ENCODE measurements around the gene PCDH1. TPM values are rescaled to one million over a fixed set of nuclear protein-coding genes. Genes with fewer than 3 reads are reported as not detected.
"Not testable (repeated sequence)": the region's sequence is repeated elsewhere in the genome, so short reads cannot be mapped to it uniquely, and the experiment has no call there.

Gene PCDH1
- total RNA-seq, 1 donor from 2014 or later = 143 TPM

DNA sequence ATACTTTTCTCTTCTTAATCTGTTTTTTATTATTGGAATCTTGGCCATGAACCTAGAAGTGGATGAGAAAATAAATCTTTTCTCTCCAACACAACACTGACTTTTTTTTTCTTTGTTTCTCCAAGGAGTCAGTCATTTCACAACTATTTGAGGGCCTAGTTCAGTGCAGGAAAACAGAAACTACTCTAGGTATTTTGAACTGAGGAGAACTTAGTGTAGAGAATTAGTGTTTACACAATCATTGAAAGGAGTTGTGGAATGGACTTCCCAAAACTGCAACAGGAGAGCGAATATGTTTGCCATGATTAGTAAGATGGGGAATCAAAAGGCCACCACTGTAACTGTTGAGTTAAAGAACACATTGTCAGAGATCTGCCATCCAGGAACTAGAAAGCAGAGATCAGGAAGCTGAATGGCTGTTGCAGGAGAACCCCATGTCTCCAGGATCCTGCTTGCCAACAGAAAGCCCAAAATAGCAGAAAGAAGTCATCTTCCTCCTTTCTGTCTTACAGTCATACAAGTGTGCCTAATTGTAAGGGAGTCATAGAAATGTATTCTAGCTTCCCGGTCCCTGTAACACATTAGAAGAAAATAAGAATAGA is 20.3 kb upstream of the PCDH1 start:
- no peak for DNase-seq (ENCODE audit: low read depth, low spot score)

DNA sequence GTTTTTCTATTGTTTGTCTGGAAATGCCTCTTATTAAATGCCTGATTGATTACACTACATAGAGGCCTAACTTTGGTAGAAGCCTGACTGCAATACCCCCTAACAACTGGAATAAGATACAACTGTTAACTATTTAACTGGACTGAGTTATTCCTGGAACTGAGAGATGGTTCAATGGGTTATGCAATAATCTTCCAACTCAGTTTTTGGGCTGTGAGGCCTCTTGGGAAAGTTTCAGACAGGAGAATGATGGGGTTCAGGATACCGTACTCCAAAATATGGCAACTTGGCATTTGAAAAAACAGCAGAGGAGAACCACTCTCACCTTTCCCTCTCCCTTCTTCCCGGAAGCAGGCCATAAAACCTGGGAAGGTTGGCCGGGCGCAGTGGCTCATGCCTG is 19.2 kb upstream of the PCDH1 start:
- DNase-seq (ENCODE audit: low read depth, low spot score) = no peak

DNA sequence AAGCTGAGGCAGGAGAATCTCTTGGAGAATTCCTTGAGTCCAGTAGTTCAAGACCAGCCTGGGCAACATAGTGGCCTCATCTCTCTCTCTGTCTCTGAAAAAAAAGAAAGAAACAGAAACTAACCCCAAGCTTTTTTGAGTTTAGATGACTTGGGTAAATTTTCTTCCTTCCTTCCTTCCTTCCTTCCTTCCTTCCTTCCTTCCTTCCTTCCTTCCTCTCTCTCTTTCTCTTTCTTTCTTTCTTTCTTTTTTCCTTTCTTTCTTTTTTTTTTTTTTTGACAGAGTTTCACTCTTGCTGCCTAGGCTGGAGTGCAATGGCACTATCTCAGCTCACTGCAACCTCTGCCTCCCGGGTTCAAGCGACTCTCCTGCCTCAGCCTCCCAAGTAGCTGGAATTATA is 12.2 kb upstream of the PCDH1 start:
- not testable (repeated sequence) for DNase-seq (ENCODE audit: low read depth, low spot score)

DNA sequence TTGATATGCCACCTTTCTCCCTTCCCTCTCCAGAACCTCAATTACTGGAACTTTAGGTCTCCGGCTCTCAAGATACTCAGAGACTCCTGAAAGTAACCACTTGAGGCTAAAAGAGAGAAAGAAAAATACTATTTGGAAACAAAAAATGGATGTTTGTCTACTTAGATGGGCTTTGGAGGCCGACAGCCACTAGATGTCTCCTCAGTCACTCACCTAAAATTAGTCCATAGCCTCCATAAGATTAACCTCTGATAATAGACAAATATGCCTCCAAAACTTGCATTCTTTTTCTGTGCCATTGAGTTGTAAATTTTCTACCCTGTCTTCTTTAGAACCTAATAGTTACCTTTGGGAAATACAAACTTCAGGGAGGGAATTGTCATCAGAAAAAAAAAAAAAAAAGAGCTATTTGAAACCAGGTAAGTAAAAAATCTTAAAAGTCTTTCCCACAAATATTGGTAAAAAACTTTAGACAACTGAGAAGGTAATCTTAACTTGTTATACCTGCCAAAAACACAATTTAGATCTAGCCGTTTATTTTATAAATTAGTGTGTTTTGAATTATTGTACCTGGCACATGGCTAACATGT is 11.2 kb upstream of the PCDH1 start:
- DNase-seq (ENCODE audit: low read depth, low spot score) = no peak

DNA sequence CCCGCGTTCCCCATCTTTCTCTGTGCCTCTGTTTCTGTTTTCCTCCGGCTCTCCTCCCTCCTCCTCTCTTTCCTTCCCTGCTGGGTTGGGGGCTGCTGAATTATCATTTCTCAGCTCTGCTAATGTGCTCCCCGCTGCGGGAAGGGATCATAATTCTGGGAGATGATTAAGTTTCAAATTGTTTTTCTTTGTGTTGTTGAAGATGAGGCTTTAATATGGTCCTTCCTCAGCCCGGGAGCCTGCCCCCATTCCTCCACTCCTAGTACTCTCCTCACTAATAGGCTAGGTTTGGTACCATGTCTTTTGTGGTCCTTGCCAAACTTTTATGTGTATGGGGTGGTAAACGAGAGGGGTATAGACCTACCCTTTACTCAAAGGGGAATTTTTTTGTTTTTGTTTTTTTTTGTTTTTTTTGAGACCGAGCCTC is 5.7 kb upstream of the PCDH1 start:
- no peak for DNase-seq (ENCODE audit: low read depth, low spot score)

DNA sequence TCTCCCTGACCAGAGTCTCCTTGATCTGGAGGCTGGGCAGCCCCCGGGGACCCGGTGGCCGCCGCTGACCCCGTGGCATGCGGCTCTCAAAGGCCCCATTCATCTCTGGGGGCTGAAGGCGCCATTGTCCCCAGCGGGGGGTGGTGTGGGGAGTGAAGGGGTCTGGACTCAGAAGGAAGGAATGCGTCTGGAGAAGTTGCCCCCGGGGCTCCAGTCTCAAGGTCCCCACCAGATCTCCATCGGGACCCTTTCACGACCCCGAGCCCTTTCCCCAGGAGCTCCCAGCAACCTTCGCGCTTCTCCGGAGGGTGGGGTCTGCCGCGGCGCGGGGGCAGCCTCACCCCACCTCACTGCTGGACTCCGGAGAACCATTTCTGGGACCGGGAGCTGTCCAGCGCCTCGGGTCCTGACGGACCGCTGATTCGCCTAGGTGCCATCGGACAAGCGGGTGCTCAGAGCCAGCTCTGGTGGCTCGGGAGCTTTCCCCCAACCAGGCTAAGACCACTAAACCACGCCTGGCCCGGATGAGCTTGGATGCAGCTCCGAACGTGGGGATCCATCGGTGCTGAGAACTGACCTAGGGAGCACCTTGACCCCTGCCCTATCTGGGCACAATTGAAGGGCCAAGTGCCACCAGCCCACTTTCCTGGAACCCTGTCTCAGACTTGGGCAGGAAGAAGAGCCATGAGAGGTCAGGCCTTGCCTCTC is 5.1 kb upstream of the PCDH1 start:
- DNase-seq (ENCODE audit: low read depth, low spot score) = no peak

DNA sequence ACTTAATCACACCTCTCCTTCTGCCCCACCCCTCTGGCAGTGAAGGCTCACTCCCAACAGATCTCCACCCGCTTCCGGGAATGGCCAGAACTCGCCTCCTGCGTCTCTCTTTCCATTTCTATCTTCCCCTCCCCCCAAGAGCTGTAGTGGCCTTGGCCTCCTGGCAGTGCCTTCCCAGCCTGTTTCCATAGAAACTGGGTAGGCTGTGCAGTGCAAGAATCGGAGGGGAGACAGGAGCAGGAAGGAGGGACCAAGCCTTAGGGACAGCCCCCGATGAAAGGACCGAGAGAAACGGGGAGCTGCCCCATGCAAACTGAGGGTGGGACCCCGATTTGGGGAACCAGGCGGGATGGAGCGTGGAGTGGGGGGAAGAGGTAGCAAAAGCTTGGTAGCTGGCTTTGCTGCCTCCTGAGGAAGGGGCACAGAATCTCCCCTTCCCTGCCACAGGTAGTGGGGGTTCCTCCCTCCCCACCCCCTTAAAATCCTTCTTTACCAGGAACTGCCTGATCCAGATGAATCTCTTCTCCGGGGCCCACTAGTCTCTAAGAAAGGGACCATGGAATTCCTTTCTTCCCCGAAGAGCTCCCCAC is 4.5 kb upstream of the PCDH1 start:
- DNase-seq (ENCODE audit: low read depth, low spot score) = no peak

DNA sequence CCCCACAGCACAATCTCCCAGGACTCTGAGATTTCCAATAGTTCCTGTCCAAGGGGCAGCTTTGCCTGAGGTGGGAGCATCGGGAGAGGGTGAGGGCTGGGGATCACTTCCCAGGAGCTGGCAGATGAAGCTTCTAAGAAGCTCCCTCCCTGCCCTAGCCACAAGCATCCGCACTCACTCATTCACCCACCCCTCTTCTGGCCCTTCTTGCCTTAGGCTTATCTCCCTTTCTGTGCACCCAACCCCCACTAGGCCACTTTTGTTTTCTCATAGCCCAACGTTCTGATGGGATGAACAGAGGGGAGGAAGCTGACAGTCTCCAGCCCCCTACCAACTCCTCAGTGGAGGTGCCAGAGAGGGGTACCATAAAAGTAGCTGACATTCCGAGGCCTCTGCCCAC is 3.7 kb upstream of the PCDH1 start:
- DNase-seq (ENCODE audit: low read depth, low spot score) = no peak

DNA sequence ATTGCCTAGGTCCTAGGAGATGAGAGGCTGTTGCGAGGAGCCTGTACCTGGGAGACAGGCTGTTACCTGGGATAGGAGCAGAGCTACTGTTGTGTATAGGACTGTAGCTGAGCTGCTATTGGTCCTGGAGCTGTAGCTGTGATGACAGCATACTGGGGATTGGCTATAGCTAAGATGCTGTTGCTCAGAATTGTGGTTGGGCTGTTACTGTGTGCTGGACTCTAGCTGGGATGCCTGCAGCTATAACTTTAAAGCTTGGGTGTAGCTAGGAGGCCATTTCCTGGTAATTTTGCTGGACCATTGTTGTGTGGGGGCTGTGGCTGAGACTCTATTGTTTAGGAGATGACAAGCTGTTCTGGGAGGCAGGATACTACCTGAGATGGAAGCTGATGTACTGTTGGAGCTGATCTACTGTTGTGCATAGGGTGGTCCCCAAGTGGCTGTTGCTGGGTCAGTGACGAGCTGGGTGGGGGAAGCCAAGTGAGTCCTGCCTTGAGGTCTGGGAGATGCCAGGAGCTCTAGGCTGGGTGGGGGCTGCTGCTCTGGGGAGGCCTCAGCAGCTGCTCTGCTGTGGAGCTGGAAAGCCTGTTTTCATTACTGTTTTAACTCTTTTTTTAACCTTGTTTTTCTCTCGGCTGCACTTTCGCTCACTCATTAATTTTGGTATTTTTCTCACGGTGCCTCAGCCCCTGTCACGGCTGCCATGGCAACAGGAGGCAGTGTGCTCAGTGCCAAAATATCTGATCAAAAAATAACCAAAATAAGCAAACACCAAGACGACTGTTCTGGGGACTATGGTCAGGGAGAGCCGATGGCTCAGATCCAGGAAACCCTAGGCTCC is 3.0 kb upstream of the PCDH1 start:
- DNase-seq (ENCODE audit: low read depth, low spot score) = no peak

DNA sequence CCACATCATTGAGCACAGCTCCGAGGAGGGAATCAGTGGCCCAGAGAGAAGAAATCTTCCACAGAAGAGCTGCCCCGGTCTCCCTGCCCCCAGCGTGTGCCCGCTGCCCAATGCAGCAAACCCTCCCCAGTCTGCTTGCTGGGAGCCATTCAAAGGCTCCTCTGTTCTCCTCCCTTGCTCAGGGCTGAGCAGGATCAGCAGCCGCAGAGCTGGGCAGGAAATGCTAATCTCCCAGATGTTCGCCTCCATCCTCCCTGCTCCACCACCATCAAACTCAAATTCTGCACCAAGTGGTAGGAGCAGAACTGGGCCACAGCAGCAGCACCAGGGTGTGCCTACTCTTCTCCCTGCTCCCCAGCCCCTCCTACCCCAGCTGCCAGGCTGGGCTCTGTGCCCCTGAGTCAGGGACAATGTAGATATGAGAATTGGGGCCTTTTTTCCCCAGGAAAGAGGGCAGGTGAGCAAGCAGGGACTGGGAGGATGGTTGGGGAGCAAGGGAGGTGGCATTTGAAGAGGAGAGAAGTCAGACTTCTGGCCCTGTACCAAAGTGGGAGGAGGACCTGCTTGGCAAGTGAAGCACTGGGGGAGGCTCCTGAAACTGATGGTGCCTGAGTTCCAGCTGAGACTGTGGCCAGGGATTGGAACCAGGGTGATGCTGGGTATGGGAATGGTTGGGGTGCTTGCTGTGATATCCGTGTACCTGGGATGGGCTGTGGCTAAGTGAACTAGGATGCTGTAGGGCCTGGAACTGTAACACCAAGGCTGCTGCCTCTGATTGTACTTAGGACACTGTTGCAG is 1.9 kb upstream of the PCDH1 start:
- DNase-seq (ENCODE audit: low read depth, low spot score) = no peak

DNA sequence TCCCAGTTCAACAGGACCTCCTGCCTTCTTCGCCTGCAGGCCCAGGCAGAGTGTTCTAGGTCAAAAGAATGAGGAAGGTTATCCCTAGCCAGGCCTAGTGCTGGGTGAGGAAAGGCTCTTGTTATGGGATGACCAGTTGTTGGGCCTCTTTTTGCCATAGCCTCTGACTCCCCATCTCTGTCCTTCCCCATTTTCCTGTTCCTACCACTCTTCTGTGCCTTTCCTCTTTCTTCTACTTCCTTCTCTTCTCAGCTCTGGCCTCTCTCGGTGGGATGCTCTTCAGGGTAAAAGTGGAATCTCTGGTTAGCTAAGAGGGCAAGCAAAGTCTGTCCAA is 1.2 kb upstream of the PCDH1 start:
- DNase-seq (ENCODE audit: low read depth, low spot score) = no peak

DNA sequence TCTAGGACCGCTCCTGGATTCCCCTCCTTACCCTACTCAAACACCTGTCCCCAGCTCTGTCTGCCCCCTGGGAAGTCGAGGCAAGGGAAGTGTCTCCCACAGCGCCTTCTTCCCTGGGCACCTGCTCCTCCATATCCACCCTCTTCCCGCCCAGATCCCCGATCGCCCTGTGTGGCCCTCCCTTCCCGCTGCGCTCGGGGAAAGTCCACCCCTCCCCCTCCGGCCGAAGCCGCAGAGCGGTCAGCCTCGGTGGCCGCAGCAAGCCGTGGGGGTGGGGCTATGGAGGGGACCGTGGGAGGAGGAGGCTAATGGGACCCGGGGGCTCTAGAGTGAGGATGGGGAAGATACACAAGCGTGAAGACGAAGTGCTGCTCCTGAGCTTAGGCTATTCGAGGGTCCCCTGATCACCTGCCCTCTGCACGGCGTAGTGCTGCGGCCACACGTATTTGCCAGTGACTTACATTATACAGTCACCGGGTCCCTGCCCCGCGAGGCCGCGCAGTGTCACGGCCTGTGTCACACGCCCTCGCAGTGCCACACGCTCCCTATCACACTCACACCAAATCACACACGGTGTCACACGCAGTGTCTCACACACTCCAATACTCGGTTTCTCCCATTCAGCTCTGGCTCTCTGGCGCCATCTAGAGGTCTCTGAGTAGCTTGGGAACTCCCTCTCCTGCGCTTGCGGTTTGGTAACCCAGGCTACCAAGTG is 658 bp upstream of the PCDH1 start:
- DNase-seq (ENCODE audit: low read depth, low spot score) = peak; percentile 78

DNA sequence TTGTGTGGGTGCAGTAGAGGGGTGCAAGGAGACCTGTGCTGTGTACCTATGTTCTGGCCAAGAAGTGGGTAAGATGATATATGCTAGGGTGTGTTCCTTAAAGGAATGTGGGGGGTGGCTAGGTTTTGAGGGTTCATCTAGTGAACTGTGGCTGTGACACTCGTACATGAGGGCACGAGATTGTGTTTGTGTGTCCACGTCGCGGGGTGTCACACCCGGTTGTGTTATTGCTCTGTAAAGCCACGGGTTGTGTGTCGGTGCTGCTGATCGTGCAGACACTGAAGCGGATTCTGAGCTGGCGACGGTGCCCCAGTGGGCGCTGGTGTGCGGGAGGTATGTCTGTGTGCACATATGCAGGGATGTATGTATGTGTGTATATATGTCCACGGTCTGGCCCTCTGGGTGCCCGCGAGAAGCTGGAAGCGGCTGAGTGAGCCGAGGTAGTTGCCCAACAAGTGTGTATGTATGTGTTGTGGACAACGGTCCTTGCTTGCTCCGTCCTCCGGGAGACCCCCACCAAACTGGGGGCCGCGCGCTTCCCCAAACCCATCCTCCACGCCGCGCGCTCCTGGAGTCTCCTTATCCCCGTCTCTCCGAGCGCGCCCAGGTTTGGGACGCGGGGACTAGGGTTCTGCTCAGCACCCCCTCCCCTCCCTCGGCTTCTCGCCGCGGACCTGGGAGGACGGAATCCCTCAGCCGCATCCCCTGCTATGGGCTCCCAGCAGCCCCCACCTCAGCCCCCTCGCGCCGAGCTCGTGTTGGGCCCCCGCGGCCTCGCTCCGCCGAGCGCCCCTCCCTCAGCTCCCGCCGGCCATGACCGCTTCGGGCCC is 639 bp downstream of the PCDH1 start:
- no peak for DNase-seq (ENCODE audit: low read depth, low spot score)

DNA sequence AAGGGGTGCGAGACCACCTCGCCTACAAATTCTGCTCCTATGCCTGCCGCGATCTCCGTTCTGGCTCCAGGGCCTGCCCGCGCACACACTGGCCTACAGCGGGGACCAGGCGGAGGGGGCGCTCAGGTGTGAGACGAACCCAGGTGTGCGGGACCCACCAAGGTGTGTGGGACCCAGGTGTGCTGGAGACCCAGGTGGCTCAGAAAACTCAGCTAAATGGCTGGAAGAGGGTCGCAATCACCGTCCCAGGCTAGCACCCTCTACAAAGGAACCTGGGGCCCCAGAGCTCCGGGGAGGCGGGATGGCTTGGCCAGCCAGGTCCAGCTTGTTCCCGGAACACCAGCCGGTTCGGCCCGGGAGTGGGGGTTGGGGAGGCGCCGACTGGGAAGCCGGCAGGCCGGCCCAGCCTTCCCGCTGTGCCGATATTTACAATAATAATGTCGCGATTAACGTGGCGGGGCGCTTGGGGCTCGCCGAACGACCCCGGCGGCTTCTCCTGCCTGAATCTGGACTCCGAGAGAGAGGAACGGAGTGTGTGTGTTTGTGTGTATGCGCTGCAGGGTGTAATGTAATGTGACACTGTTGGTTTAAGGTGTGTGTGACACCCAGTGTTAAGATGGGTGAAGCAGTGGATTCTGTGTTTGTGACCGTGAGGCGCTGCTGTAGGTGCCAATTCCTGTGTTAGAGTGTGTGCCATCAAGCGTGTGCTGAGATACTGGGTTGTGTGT is 1.4 kb downstream of the PCDH1 start:
- no peak for DNase-seq (ENCODE audit: low read depth, low spot score)

DNA sequence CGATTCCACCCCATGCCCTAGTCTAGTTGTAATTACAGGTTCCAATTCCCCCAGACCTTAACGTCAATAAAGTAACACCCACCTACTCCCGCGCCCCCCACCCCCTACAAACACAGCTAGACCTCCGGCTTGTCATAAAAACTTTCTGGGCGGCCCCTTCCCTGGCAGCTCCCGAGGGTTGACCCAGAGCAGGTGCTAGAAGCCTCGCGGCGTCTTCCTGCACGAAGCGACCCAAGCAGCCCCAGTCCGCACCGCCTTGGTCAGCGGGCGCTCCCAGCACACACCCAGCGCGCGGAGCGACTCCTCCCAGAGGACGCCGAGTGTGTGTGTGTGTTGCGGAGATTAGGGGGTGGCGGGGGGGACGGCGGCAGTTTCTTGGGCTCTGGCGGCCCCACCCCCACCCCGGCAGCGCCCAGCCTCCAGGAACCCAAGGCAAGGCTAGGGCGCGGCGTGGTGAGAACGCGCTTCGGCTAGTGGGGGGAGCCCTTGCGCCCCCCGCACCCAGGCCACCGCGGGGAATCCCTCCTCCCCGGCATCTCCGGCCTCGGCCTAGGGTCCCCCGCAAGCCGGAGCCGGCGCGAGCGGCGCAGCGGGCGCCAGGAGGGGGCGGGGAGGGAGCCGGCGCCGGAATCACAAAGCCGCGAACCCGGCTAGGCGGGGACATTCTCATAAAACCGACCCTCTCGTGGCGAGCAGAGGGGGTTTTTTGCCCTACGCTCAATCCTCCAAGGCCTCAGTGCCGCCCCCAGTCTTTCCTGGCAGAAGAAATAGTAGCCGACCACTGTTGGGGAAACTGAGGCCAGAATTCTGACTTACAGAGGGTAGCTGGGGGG is 2.2 kb downstream of the PCDH1 start:
- no peak for DNase-seq (ENCODE audit: low read depth, low spot score)

DNA sequence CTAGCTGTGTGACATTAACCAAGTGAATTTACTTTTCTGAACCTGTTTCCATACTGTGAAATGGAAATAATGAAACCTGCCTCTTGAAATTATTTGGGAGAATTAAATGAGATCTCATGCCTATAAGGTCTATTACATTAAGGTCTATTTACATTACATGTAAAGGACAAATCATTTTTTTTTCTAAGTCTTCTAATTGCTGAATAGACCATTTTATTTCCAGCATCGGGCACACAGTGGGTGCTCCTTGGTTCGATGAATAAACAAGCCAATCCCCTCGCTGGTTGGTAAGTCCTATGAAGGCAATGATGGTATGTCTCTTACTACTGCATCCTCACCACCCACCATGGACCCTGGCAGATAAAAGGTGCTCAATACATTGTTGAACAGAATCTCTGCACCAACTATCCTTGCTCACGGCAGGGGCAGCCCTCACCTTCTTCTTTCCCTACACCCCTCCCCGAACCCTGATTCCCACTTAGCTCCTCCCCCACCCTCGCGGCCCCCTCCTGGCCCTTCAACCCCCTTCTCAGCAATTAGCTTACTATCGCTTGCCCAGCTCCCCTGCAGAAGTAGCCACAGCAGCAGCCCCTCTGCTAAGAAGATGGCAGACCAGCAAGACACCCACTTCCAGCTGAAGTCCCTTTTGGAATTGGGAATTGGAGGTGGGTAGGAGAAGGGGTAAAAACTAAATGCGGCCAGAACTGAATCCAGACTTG is 3.0 kb downstream of the PCDH1 start:
- DNase-seq (ENCODE audit: low read depth, low spot score) = no peak

DNA sequence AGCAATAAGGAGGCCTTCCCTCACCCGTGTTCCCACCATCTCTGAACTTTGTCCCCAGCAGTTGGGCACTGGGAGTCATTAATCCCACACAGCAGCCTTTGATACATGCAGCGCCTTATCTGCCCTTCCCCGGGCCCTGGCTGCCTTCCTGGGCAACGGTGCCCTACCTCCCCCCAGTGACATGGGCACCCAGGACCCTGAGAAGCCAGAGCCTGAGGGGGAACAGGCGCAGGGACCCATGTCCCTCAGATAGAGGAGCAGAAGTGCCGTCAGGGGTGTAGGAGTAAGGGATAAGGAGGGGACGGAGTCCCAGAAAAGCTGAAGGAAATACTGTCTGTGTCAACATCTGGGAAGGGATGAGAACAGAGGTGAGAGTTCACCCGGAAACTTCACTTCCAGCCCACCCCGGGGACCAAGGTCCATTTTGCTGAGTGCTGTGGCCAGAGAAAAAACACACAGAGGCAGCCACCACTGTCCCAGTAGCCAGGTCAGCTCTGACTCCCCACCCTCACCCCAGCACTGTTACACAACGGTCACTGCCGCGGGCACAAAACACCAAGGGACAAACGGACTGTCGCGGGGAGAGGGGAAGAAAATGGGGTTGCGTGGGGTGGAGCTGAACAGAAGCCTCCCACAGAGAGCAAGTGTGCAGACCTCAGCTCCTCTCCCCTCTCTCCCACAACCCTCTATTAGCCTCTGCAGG is 3.8 kb downstream of the PCDH1 start:
- no peak for DNase-seq (ENCODE audit: low read depth, low spot score)
